Measurements from ENCODE around the gene CHD5. TPM values are rescaled to one million over a fixed set of nuclear protein-coding genes. Genes with fewer than 3 reads are reported as not detected.

CHD5 gene
- total and polyA plus RNA-seq, 2 of the 13 experiments (the other 11 are each of a cell fraction or from before 2014, with no cell fraction given) = 0.02 to 0.21 TPM

GRCh38 chr1:6059866-6060265, 120.3 kb downstream of the CHD5 start:
- CTCF ChIA-PET (ENCODE audit: low intra/inter-chr PET ratio, low total read pairs) = no interaction called here
- no peak overlapping the region for H3K9ac ChIP-seq (ENCODE audit: insufficient read depth, low read depth, low read length)
- in situ Hi-C loops (cut with HindIII; ENCODE audit: extremely low pct_ligation_motif_present, low pct_unique_long_range_greater_than_20kb) (no loop called here), intact Hi-C loops (cut with micrococcal nuclease; ENCODE audit: unreplicated experiment) (no loop called here)
- peaks cover 9% of the 10 kb centered on the region for H3K4me1 ChIP-seq (ENCODE audit: insufficient read depth, low read length)
- no peaks in the 10 kb centered on the region for H3K79me2 ChIP-seq (ENCODE audit: insufficient read depth, low read length)
- H3K4me3 ChIP-seq (replicated peaks in 1 of 3; ENCODE audit: insufficient read depth in 1 of 3, low read depth in 2 of 3, low read length in 3 of 3) = no peak overlapping the region
- 78% methylated on average over 9 of the region's 9 CpGs for WGBS (ENCODE audit: low lambda C conversion rate)
- no peaks in the 10 kb centered on the region for H4K20me1 ChIP-seq (ENCODE audit: insufficient read depth, low read length)
- H3K9me3 ChIP-seq (ENCODE audit: low read length) = no peaks in the 10 kb centered on the region
- BruUV-seq (replicated peaks) = no TSS peak
- no peak for DNase-seq (ENCODE audit: low spot score)
- H3K27ac ChIP-seq (ENCODE audit: extremely low read length, insufficient read depth, low read length) = no peak overlapping the region
- H3K4me2 ChIP-seq (ENCODE audit: low read depth, low read length) = no peak overlapping the region
- no peak for TF ChIP-seq HNF1B (CRISPR knock-in tag; IDR thresholded peaks at IDR 0.05)
- no peak for TF ChIP-seq NFAT5 (CRISPR knock-in tag; IDR thresholded peaks at IDR 0.05)
- TF ChIP-seq ZBTB7A (CRISPR knock-in tag; IDR thresholded peaks at IDR 0.05) = no peak
- no peak for TF ChIP-seq RAD21 (CRISPR knock-in tag; IDR thresholded peaks at IDR 0.05)
- no peak for TF ChIP-seq PHB2 (IDR thresholded peaks at IDR 0.05; ENCODE audit: partially characterized antibody)
- no peak for TF ChIP-seq ZNF326 (CRISPR knock-in tag; IDR thresholded peaks at IDR 0.05; ENCODE audit: borderline replicate concordance)
- no peak for TF ChIP-seq UBTF (CRISPR knock-in tag; IDR thresholded peaks at IDR 0.05)
- POLR2A ChIA-PET = no interaction called here
- no peak overlapping the region for H2AFZ ChIP-seq (ENCODE audit: low read length)
- no peak for FAIRE-seq
- ATAC-seq = no peak
- no peaks in the 10 kb centered on the region for H3K27me3 ChIP-seq (ENCODE audit: control insufficient read depth in 1 of 2, insufficient read depth in 2 of 2, low read length in 2 of 2)
- H3K36me3 ChIP-seq (replicated peaks in 1 of 2; ENCODE audit: control insufficient read depth in 1 of 2, insufficient read depth in 2 of 2, low read length in 2 of 2) = no peaks in the 10 kb centered on the region

Data from HepG2 (cell line).